Astrocyte of the cerebellum (primary cell): ENCODE data around the gene ZNF516.

Source experiments
- DNase-seq: peaks from one replicate; pipeline ENCODE4 v3.0.0-alpha.2; 2011; ENCODE audit warnings: low read depth
- H3K4me3 ChIP-seq: 2 replicates; pipeline ENCODE4 v1.5.1; 2011; ENCODE audit warnings: mild to moderate bottlenecking, low read depth, low read length, moderate library complexity
- CTCF ChIP-seq: IDR thresholded peaks from 2 replicates; pipeline ENCODE4 v1.5.1; 2012; ENCODE audit warnings: low read length, low read depth, moderate library complexity, mild to moderate bottlenecking; ENCODE audit errors: missing control alignments
- in situ Hi-C: cut with HindIII; loops from 2 replicates; pipeline ENCODE4 v1.10.0; 2017; ENCODE audit warnings: low sequenced_read_pairs

Gene ZNF516

GRCh38 chr18:76529433-76529811 lies 34.4 kb upstream of the ZNF516 start:
- no peak for TF ChIP-seq CTCF
- H3K4me3 ChIP-seq: no peak overlapping the region
- no peak for DNase-seq
- in situ Hi-C loops: no loop called here

GRCh38 chr18:76528477-76529432 lies 33.7 kb upstream of the ZNF516 start:
- peak overlapping the region; percentile 12 for H3K4me3 ChIP-seq
- TF ChIP-seq CTCF: no peak
- in situ Hi-C loops: no loop called here
- no peak for DNase-seq

GRCh38 chr18:76525911-76526310 lies 30.9 kb upstream of the ZNF516 start:
- no peak for DNase-seq
- in situ Hi-C loops: no loop called here
- no peak overlapping the region for H3K4me3 ChIP-seq

GRCh38 chr18:76524900-76525698 lies 30.1 kb upstream of the ZNF516 start:
- no peak for TF ChIP-seq CTCF
- peak; percentile 54 for DNase-seq
- H3K4me3 ChIP-seq: peak overlapping the region; percentile 56
- in situ Hi-C loops: no loop called here

More at GRCh38 chr18:76525911-76526310, 30.9 kb upstream of the ZNF516 start:
- no peak for TF ChIP-seq CTCF

GRCh38 chr18:76524477-76524876 lies 29.4 kb upstream of the ZNF516 start:
- DNase-seq: no peak
- peak overlapping the region; percentile 56 for H3K4me3 ChIP-seq
- TF ChIP-seq CTCF: no peak
- in situ Hi-C loops: no loop called here

GRCh38 chr18:76522551-76522950 lies 27.5 kb upstream of the ZNF516 start:
- no peak for TF ChIP-seq CTCF
- in situ Hi-C loops: no loop called here
- no peak for DNase-seq
- H3K4me3 ChIP-seq: no peak overlapping the region
